Measurements from ENCODE around the gene PPIG. TPM values are rescaled to one million over a fixed set of nuclear protein-coding genes. Genes with fewer than 3 reads are reported as not detected.

PPIG gene
- total and polyA plus RNA-seq, 2 donors (not counting 1 experiment from before 2014, with no cell fraction given) = 21.5 to 78.6 TPM

DNA sequence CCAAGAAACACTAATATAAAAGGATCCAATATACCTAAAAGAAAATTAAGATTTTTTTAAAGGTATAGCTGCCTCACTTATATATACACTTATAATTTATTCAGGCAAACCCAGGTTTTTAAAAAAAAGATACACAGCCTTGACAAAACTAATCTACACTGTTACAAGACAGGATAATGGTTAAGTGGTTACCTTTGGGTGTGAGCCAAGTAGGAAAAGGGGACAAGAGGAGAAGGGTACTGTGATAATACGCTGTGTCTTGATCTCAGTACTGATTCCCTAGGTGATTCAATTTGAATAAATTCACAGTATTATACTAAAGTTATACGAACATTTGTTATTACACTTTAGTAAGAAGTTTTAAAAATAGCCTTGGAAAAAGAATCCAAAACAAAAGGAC, 44.0 kb upstream of the PPIG start:
- intact Hi-C loops (cut with micrococcal nuclease) = no loop called here
- no CpG with 5 or more reads among the region's 2 CpGs for WGBS (ENCODE audit: insufficient coverage)
- H3K4me3 Mint-ChIP-seq = no peak overlapping the region
- Histone ChIP-seq H3K4me3 (ENCODE audit: control extremely low read depth in 1 of 5, extremely low read depth in 1 of 5, insufficient read depth in 1 of 5, low read depth in 2 of 5, low read length in 4 of 5) (no peak overlapping the region), H3K4me1 (ENCODE audit: control insufficient read depth in 2 of 2, insufficient read depth in 2 of 2, low read length in 2 of 2) (no peaks in the 10 kb centered on the region), H3K36me3 (replicated peaks in 1 of 2; ENCODE audit: control extremely low read depth in 1 of 2, control insufficient read depth in 1 of 2, extremely low read depth in 1 of 2, insufficient read depth in 2 of 2, low read length in 1 of 2) (peaks cover 7 to 9% of the 10 kb centered on the region in 2 experiments), H3K27me3 (replicated peaks in 1 of 4; ENCODE audit: control extremely low read depth in 1 of 4, control insufficient read depth in 3 of 4, insufficient read depth in 4 of 4, low read length in 3 of 4) (no peaks in the 10 kb centered on the region), H2AFZ (ENCODE audit: insufficient read depth, low read depth, low read length, poor library complexity, severe bottlenecking) (no peak overlapping the region), H3K27ac (ENCODE audit: low read length in 2 of 2) (no peak overlapping the region), H4K20me1 (ENCODE audit: control insufficient read depth, insufficient read depth, low read length, poor library complexity, severe bottlenecking) (no peaks in the 10 kb centered on the region), H3K79me2 (ENCODE audit: control insufficient read depth, insufficient read depth, low read length) (no peaks in the 10 kb centered on the region), H3K9ac (ENCODE audit: low read length) (no peak overlapping the region), H3K4me2 (replicated peaks; ENCODE audit: low read depth, low read length, poor library complexity, severe bottlenecking) (no peak overlapping the region), H3K9me3 (ENCODE audit: control extremely low read depth in 1 of 3, control insufficient read depth in 2 of 3, insufficient read depth in 1 of 3, low read length in 2 of 3) (no peaks in the 10 kb centered on the region)
- no peaks in the 10 kb centered on the region for H3K9me3 Mint-ChIP-seq (ENCODE audit: insufficient read depth)
- ATAC-seq (ENCODE audit: low read depth) (no peak), DNase-seq (no peak)
- no peak for TF ChIP-seq CTCF (IDR thresholded peaks at IDR 0.05)
- no peak overlapping the region for H3K27ac Mint-ChIP-seq
- ChIA-PET POLR2A (no interaction called here), CTCF (no interaction called here)
- H3K4me1 Mint-ChIP-seq = no peaks in the 10 kb centered on the region
- no peaks in the 10 kb centered on the region for H3K27me3 Mint-ChIP-seq

DNA sequence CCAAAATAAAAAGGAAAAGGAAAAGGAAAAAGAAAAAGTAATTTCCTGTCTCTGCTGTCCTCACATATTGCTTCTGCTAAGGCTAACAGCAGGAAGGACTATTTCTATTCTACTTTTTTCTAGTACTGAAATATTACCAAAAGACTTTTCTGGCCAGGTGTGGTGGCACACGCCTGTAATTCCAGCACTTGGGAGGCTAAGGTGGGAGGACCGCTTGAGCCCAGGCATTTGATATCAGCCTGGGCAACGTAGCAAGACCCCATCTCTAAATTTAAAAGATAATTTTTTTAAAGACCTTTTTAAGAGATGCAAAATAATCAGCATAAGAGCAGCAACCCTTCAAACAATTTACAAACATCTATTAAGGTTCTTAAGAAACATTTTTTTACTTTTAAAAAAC, 41.7 kb upstream of the PPIG start:
- H3K27me3 Mint-ChIP-seq = no peaks in the 10 kb centered on the region
- 100% methylated on average over 1 of the region's 3 CpGs for WGBS (ENCODE audit: insufficient coverage)
- no peak overlapping the region for H3K4me3 Mint-ChIP-seq
- POLR2A ChIA-PET = no interaction called here
- H3K9me3 Mint-ChIP-seq (ENCODE audit: insufficient read depth) = no peaks in the 10 kb centered on the region
- Histone ChIP-seq H3K27ac (ENCODE audit: low read length in 2 of 2) (no peak overlapping the region), H3K4me1 (ENCODE audit: control insufficient read depth in 2 of 2, insufficient read depth in 2 of 2, low read length in 2 of 2) (no peaks in the 10 kb centered on the region), H3K4me2 (replicated peaks; ENCODE audit: low read depth, low read length, poor library complexity, severe bottlenecking) (no peak overlapping the region), H3K27me3 (replicated peaks in 1 of 4; ENCODE audit: control extremely low read depth in 1 of 4, control insufficient read depth in 3 of 4, insufficient read depth in 4 of 4, low read length in 3 of 4) (no peaks in the 10 kb centered on the region), H3K9me3 (ENCODE audit: control extremely low read depth in 1 of 3, control insufficient read depth in 2 of 3, insufficient read depth in 1 of 3, low read length in 2 of 3) (no peaks in the 10 kb centered on the region), H3K4me3 (ENCODE audit: control extremely low read depth in 1 of 5, extremely low read depth in 1 of 5, insufficient read depth in 1 of 5, low read depth in 2 of 5, low read length in 4 of 5) (no peak overlapping the region), H2AFZ (ENCODE audit: insufficient read depth, low read depth, low read length, poor library complexity, severe bottlenecking) (no peak overlapping the region), H3K9ac (ENCODE audit: low read length) (no peak overlapping the region), H3K36me3 (replicated peaks in 1 of 2; ENCODE audit: control extremely low read depth in 1 of 2, control insufficient read depth in 1 of 2, extremely low read depth in 1 of 2, insufficient read depth in 2 of 2, low read length in 1 of 2) (peaks cover 9 to 19% of the 10 kb centered on the region in 2 experiments), H4K20me1 (ENCODE audit: control insufficient read depth, insufficient read depth, low read length, poor library complexity, severe bottlenecking) (no peaks in the 10 kb centered on the region), H3K79me2 (ENCODE audit: control insufficient read depth, insufficient read depth, low read length) (no peaks in the 10 kb centered on the region)
- DNase-seq = no peak
- ATAC-seq (ENCODE audit: low read depth) = no peak
- no peak overlapping the region for H3K27ac Mint-ChIP-seq
- TF ChIP-seq EZH2 (IDR thresholded peaks at IDR 0.05; ENCODE audit: borderline replicate concordance, insufficient read depth, low read depth, low read length, poor library complexity, severe bottlenecking) = no peak
- CTCF ChIA-PET = interaction anchor here (0.7 kb wide), 1 partner anchor 14 kb away, joined by 3 read pairs; no protein-coding TSS in a partner anchor
- intact Hi-C loops (cut with micrococcal nuclease) = no loop called here
- H3K4me1 Mint-ChIP-seq = no peaks in the 10 kb centered on the region

Data from B cell (primary cell).